ENCODE results near the gene FARS2. TPM values are rescaled to one million over a fixed set of nuclear protein-coding genes. Genes with fewer than 3 reads are reported as not detected.

Gene FARS2
- total RNA-seq, 3 donors from 2014 or later, result 12.0 to 29.6 (median 24.3) TPM

- H3K9me3 ChIP-seq, result no peaks in the 10 kb centered on the region
- no peak for DNase-seq (ENCODE audit: low spot score in 2 of 2)
- intact Hi-C loops (cut with DNase I; ENCODE audit: low total_unique reads), result no loop called here
- H3K27ac ChIP-seq, result peak overlapping the region in 1 of 2 donors; percentile 85
- peaks cover 0 to 7% of the 10 kb centered on the region in 2 donors for H3K4me1 ChIP-seq
- H3K27me3 ChIP-seq, result no peaks in the 10 kb centered on the region
- TF ChIP-seq CTCF (IDR thresholded peaks at IDR 0.05), result no peak
- TF ChIP-seq POLR2A (IDR thresholded peaks at IDR 0.05), result no peak
- no peak for TF ChIP-seq POLR2AphosphoS5 (IDR thresholded peaks at IDR 0.05)
- H3K4me3 ChIP-seq, result no peak overlapping the region
- H3K36me3 ChIP-seq, result no peaks in the 10 kb centered on the region
These were observed 200.1 kb downstream of the FARS2 start for GRCh38 chr6:5461365-5461764.

- H3K27ac ChIP-seq, result no peak overlapping the region
- DNase-seq (ENCODE audit: low spot score in 2 of 2), result no peak
- no peaks in the 10 kb centered on the region for H3K9me3 ChIP-seq
- TF ChIP-seq CTCF (IDR thresholded peaks at IDR 0.05), result no peak
- no peak for TF ChIP-seq POLR2A (IDR thresholded peaks at IDR 0.05)
- no peak for TF ChIP-seq POLR2AphosphoS5 (IDR thresholded peaks at IDR 0.05)
- H3K36me3 ChIP-seq, result no peaks in the 10 kb centered on the region
- intact Hi-C loops (cut with DNase I; ENCODE audit: low total_unique reads), result no loop called here
- H3K27me3 ChIP-seq, result no peaks in the 10 kb centered on the region
- H3K4me1 ChIP-seq, result peaks cover 0 to 7% of the 10 kb centered on the region in 2 donors
- H3K4me3 ChIP-seq, result no peak overlapping the region
These were observed 201.5 kb downstream of the FARS2 start for GRCh38 chr6:5462856-5463255.

- TF ChIP-seq POLR2A (IDR thresholded peaks at IDR 0.05), result no peak
- no peak for TF ChIP-seq POLR2AphosphoS5 (IDR thresholded peaks at IDR 0.05)
- TF ChIP-seq CTCF (IDR thresholded peaks at IDR 0.05), result no peak
These were observed 202.4 kb downstream of the FARS2 start for GRCh38 chr6:5463690-5464089.

GRCh38 chr6:5464099-5464885, 203.0 kb downstream of the FARS2 start:
- H3K27me3 ChIP-seq, result no peaks in the 10 kb centered on the region
- no peaks in the 10 kb centered on the region for H3K36me3 ChIP-seq
- DNase-seq (ENCODE audit: low spot score in 2 of 2), result no peak
- H3K4me3 ChIP-seq, result no peak overlapping the region
- H3K27ac ChIP-seq, result no peak overlapping the region
- no peaks in the 10 kb centered on the region for H3K9me3 ChIP-seq
- TF ChIP-seq POLR2A (IDR thresholded peaks at IDR 0.05) (no peak), POLR2AphosphoS5 (IDR thresholded peaks at IDR 0.05) (no peak), CTCF (IDR thresholded peaks at IDR 0.05) (no peak)
- intact Hi-C loops (cut with DNase I; ENCODE audit: low total_unique reads), result no loop called here
- peaks cover 0 to 2% of the 10 kb centered on the region in 2 donors for H3K4me1 ChIP-seq

More at GRCh38 chr6:5463690-5464089, 202.4 kb downstream of the FARS2 start:
- Histone ChIP-seq H3K27ac (no peak overlapping the region), H3K4me3 (no peak overlapping the region), H3K9me3 (no peaks in the 10 kb centered on the region), H3K4me1 (peaks cover 0 to 7% of the 10 kb centered on the region in 2 donors), H3K36me3 (no peaks in the 10 kb centered on the region), H3K27me3 (no peaks in the 10 kb centered on the region)
- no peak for DNase-seq (ENCODE audit: low spot score in 2 of 2)
- intact Hi-C loops (cut with DNase I; ENCODE audit: low total_unique reads), result no loop called here

- TF ChIP-seq POLR2AphosphoS5 (IDR thresholded peaks at IDR 0.05) (no peak), POLR2A (IDR thresholded peaks at IDR 0.05) (no peak), CTCF (IDR thresholded peaks at IDR 0.05) (no peak)
- H3K4me1 ChIP-seq, result no peaks in the 10 kb centered on the region
- H3K27ac ChIP-seq, result no peak overlapping the region
- DNase-seq (ENCODE audit: low spot score in 2 of 2), result no peak
- intact Hi-C loops (cut with DNase I; ENCODE audit: low total_unique reads), result no loop called here
- no peaks in the 10 kb centered on the region for H3K9me3 ChIP-seq
- H3K36me3 ChIP-seq, result no peaks in the 10 kb centered on the region
- H3K4me3 ChIP-seq, result no peak overlapping the region
- no peaks in the 10 kb centered on the region for H3K27me3 ChIP-seq
These were observed 205.2 kb downstream of the FARS2 start for GRCh38 chr6:5466281-5467136.
